GM12874 (cell line): ENCODE data around the gene TMEM92.

Source experiments
- TF ChIP-seq, protein P1 (sequence below): IDR thresholded peaks from 2 replicates; pipeline ENCODE4 v1.5.1; 2011; ENCODE audit warnings: low read depth, mild to moderate bottlenecking, control low read depth, low read length, moderate library complexity; ENCODE audit not compliant: insufficient read depth

Gene TMEM92

DNA sequence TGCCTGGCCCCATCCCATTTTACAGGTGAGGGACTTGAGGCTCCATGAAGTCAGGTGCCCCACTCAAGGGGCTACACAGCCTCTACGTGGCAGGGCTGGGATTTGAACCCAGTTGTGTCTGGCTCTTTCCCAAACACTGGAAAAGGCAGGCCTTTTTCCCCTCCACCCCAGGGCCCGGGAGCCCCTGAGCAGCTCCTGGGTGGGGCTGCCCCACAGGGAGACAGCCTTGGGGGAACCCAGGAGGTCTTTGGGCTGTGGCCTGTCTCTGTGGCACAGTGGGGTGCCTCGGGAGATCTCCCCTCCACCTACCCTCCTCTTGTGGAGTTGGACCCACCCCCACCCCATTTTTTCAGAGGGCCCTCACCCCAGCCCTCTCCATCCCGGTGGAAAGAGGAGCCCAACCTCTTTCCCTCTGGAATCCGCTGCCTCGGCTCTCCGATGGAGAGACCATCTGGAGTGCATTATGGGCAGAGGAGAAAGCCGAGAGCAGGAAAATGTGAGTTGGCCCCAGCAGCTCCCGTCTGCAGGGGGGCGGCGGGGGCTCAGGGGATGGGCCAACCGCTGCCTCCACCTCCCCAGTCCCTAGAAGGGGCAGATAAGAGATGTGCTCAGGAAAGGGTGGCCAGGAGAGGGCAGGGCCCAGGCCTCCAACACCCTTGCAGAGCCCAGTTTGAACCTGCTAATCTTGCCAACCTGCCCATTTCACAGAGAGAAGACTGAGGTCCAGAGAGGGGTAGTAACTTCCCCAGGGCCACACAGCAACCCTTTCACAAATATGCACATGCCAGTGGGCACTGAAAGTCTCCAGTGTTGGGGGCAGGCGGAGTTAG, 15.4 kb upstream of the TMEM92 start:
- TF ChIP-seq, protein P1, sequence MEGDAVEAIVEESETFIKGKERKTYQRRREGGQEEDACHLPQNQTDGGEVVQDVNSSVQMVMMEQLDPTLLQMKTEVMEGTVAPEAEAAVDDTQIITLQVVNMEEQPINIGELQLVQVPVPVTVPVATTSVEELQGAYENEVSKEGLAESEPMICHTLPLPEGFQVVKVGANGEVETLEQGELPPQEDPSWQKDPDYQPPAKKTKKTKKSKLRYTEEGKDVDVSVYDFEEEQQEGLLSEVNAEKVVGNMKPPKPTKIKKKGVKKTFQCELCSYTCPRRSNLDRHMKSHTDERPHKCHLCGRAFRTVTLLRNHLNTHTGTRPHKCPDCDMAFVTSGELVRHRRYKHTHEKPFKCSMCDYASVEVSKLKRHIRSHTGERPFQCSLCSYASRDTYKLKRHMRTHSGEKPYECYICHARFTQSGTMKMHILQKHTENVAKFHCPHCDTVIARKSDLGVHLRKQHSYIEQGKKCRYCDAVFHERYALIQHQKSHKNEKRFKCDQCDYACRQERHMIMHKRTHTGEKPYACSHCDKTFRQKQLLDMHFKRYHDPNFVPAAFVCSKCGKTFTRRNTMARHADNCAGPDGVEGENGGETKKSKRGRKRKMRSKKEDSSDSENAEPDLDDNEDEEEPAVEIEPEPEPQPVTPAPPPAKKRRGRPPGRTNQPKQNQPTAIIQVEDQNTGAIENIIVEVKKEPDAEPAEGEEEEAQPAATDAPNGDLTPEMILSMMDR = no peak

DNA sequence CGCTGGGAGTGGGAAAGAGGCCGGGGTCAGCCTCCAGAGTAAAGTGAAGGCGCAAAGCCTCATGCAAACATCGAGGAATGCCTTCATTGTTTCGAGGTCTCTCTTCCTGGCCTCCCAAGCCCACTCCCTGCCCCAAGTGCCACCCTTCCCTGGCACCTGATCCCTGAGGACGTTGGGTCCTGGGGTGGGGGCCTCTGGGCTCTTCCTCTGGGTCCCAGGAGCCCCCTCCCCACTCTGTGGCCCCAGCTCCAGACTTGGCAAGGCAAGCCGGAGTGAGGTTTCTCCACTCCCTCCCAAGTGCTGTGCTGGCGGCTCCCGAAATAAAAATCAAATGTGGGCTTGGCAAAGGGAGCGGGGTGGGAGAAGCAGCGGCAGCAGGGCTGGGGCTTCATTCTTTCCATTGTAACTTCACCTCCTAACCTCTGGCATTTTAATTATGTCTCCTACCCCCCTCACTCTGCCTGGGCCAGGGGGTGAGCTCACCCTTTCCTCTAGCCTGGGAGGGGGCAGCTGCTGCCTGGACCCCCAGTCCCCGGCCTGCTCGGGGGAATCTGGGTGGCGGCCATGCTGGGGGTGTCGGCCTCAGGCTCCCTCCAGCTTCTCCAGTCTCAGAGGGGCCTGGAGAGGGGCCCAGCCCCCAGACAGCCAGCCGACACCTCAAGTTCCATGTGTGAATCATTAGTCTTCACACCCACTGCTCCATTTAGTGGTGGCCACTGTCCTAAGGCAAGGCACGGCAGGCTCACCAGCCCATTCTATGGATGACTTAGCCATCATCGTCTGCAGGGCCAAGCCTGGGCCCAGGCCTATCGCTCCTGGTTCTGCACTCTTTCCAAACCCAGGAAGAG, 14.6 kb upstream of the TMEM92 start:
- TF ChIP-seq, protein P1 = no peak

DNA sequence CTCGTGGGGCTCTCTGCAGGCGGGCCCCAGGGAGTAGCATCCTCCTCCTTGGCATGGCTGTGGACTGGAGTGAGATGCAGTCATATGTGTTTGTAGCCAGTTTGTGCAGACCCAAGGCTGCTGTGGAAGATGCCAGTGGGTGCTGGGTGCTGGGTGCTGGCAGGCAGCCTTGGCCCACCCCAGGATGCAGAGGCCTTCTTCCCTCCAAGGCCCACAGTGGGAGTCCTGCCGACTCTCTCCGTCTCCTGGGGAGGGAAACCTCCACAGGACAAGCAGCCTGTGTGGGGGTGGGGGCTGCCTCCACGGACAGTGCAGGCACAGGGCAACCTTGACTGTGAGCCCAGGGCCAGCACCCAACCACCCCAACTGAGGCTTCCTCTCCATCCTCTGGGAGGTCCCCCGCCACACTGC, 13.8 kb upstream of the TMEM92 start:
- TF ChIP-seq, protein P1 = no peak

DNA sequence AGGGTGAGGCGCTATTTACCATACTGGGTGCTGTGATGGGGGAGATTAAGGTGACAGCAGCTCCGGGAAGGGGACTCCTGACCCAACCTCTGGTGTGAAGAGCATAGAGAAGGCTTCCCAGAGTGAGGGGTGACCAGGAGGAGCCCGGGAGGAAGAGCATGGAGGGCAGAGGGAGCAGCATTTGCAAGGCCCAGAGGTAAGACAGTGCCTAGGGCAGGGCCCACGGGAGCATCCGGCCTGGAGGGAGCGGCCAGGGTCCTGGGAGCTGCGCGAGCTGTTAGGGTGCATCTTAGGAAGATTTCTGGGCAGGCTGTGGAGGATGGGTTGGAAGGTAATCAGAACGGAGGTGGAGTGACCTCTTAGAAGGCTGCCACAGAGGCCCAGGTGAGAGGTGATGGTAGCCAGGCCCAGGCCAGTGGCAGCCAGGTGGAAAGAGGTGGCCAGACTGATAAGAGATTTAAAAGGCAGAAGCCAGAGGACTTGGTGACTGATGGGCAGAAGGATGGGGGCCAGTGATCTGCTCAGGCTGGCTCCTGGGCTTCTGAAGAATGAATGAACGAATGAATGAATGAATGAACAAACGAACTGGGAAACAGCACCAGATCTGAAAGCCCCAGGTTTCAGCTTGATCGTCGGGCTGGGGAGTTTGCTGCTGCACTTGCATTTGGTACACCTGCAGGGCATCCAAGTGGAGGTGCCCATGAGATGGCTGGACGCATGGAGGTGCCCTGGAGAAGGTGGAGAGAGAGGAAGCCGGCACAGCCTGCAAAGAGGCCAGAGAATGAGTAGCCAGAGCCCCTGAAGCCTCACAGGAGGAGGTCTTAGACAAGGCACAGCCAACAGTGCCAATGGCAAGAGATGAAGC, 13.0 kb upstream of the TMEM92 start:
- TF ChIP-seq, protein P1 = no peak

DNA sequence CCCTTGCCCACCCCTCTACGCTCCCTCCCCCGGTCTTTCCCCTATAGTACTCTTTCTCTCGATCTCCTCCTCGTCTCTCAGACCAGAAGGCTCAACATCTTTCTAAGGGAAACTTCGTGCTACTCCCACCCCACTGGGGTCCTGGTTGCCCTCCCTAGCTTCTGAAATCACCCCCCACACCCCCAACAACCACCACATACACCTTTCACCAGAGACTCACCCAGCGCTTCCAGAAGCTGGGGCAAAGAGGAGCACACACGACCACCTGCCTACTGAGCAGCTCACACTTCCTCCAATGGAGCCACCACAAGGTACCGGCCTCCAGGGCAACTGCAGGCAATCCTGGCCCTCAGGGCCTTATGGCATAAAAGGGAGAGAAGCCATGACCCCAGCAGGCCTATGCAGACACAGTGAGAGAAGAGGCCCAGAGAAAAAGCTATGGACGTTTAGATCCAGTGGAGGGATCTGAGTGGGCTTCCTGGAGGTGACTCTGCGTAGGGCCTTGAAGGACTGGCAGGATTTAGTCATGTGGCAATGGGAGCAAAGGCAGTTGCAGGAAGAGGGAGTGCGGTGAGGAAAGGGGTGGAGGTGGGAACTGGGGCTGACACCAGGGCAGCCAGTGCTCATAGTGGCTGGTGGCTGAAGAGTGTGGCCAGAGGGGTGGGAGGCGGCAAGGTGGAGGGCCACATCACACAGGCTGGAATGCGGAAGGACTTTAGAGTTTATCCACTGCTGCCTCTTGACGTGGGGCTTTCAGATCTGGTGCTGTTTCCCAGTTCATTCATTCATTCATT, 12.1 kb upstream of the TMEM92 start:
- TF ChIP-seq, protein P1 = no peak

DNA sequence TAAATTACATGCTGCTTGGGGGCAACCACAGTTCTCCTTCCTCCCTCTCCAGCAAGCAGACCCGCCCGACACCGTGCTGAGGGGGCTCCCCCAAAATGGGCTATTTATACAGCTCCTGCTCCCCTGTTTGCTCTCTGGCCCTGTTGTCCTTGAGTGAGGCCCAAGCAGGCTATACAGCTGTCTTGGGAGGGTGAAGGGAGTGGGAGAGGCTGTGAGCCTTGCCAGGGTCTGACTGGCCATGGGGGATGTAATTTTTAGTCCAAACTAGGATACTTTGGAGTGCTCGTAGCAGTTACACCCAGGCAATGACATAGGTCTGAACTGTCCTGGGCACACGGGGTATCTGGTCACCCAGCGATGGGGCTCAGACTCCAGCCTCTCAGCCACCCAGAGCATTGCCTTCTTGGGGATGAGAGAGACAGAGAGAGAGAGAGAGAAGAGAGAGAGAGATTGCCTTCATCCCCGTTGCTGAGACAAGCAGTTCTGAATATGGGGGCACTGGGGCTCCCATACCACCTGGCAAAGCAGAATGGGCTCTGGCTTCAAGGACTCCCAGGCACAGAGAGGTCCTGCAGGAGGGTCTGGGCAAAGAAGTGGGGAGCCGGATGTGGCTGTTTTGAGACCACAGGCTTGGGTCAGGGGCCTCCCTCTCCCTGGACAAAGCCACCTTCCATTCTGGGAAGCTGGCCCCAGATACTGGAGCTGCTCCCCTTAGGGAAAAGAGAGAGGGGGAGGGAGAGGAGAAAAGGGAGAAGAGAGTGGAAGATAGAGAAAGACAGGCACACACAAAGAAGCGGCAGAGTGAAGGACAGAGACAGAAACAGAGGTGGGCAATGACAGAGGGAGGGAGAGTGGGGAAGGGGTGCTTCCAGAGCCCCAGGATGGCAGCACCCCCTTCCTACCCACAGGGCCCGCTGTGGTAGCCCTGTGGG, 10.7 kb upstream of the TMEM92 start:
- TF ChIP-seq, protein P1 = no peak
